Type B pancreatic cell (in vitro differentiated cells): ENCODE results near the gene RAVER2. TPM values are rescaled to one million over a fixed set of nuclear protein-coding genes. Genes with fewer than 3 reads are reported as not detected.
A peak's percentile ranks its signal among the peaks of the same experiment; 100 is the strongest.

Experiments
- DNase-seq: peaks from one replicate; pipeline ENCODE4 v3.0.0; 2021; ENCODE audit warnings: mixed read lengths; ENCODE audit not compliant: unreplicated experiment; ENCODE audit errors: extremely low spot score
- H3K27ac Mint-ChIP-seq: 2 replicates; pipeline ENCODE4 v1.8.0; 2021; ENCODE audit warnings: mild to moderate bottlenecking, mixed read lengths
- H3K27me3 Mint-ChIP-seq: 2 replicates; pipeline ENCODE4 v1.8.0; 2021; ENCODE audit warnings: mixed read lengths
- H3K36me3 Mint-ChIP-seq: 2 replicates; pipeline ENCODE4 v1.8.0; 2021; ENCODE audit warnings: mixed read lengths
- H3K4me1 Mint-ChIP-seq: one replicate; pipeline ENCODE4 v1.8.0; 2021; ENCODE audit warnings: mixed read lengths; ENCODE audit not compliant: unreplicated experiment
- H3K4me3 Mint-ChIP-seq: 2 replicates; pipeline ENCODE4 v1.8.0; 2021; ENCODE audit warnings: mild to moderate bottlenecking, mixed read lengths
- H3K9me3 Mint-ChIP-seq: 2 replicates; pipeline ENCODE4 v1.8.0; 2021; ENCODE audit warnings: mixed read lengths
- total RNA-seq: library from RNA; stranded (reverse); gene quantifications from 2 replicates; pipeline ENCODE4 v1.2.1, GENCODE V29; 2021; ENCODE audit warnings: low replicate concordance
- TF ChIP-seq, protein P1 (sequence below): fragments of 200-600 bp; sonication (generic); conservative IDR thresholded peaks from 2 replicates; pipeline ENCODE4 v1.5.0; 2021; ENCODE audit warnings: antibody characterized with exemption, mild to moderate bottlenecking

Gene RAVER2
- total RNA-seq, 1 donor from 2014 or later: 26.5 TPM

DNA sequence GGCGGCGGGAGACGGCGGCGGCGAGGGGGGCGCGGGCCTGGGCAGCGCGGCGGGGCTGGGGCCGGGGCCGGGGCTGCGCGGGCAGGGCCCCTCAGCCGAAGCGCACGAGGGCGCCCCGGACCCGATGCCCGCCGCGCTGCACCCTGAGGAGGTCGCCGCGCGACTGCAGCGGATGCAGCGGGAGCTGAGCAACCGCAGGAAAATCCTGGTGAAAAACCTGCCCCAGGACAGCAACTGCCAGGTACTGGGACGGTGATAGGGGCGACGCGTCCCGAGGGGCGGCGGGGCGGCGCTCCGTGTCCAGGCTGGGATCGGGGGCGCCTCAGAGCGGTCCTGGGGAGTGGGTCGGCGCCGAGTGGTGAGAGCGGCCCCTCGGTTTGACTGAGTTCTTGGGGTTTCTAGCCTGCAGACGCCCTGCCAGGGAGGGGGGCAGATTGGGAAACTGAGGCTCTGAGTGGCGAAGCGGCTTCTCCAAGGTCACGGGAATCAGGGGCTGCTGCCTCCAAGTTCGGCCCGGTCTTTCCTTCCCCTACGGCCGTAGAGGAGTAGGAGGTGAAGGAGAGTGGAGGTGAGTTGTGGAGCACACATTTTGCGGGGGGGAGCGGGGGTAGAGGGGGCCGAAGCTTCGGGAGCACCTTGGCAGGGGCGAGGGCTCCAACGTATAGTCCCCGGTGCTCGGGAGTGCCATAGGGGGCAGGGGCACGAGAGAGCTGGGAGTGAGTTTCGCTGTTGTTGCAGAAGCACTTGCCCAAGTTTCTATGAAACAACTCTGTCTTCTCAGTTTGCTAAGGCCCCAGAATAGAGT, 508 bp downstream of the RAVER2 start:
- Mint-ChIP-seq H3K4me1 (peaks cover 19% of the 10 kb centered on the region), H3K27me3 (no peaks in the 10 kb centered on the region), H3K4me3 (peak overlapping the region; percentile 94), H3K27ac (peak overlapping the region; percentile 93), H3K36me3 (no peaks in the 10 kb centered on the region), H3K9me3 (no peaks in the 10 kb centered on the region)
- TF ChIP-seq, protein P1, sequence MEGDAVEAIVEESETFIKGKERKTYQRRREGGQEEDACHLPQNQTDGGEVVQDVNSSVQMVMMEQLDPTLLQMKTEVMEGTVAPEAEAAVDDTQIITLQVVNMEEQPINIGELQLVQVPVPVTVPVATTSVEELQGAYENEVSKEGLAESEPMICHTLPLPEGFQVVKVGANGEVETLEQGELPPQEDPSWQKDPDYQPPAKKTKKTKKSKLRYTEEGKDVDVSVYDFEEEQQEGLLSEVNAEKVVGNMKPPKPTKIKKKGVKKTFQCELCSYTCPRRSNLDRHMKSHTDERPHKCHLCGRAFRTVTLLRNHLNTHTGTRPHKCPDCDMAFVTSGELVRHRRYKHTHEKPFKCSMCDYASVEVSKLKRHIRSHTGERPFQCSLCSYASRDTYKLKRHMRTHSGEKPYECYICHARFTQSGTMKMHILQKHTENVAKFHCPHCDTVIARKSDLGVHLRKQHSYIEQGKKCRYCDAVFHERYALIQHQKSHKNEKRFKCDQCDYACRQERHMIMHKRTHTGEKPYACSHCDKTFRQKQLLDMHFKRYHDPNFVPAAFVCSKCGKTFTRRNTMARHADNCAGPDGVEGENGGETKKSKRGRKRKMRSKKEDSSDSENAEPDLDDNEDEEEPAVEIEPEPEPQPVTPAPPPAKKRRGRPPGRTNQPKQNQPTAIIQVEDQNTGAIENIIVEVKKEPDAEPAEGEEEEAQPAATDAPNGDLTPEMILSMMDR: no peak
- peak; percentile 71 for DNase-seq

DNA sequence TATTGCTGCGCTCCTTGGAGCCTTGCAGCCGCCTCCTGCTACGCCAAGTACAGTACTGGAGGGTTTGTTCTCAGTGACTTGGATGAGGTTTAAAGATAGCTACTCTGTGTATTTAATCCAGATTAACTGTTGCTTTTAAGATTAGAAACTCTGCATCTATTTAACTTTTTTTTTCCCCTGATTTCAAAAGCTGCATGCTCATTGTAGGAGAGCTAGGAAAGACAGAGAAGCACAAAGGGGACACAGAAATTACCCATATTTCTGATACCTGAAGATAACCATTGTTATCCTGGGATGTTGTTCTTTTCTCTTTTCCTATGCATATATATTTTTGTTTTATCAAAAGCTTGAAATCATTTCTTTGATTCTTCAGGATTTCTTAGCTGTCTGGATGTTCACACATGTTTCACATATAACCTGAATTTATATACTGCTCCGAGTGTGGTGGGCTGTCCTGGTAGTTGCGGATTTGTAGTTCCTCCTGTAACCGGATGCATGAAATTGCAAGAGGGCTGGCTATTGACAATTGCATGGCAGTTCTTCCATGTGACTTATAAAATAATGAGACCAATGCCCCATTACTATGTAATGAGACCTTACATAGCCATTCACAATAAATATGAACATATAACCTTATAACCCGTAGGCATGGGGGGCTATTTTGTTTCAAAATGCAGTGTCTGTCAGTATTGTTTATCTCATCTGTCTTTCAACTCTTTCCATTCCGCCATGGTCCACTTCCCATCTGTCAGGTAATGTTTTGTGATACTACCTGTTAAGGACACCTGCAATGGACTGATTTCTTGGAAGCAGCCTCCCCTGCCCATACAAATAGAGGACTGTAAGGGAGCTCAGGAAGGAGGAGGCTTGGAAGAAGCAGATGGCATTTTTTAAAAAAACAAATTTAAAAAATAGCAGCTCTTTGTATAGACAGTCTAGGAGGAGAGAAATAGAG, 1.4 kb downstream of the RAVER2 start:
- Mint-ChIP-seq H3K4me1 (peaks cover 22% of the 10 kb centered on the region), H3K27me3 (no peaks in the 10 kb centered on the region), H3K4me3 (peak overlapping the region; percentile 94), H3K27ac (peak overlapping the region; percentile 93), H3K36me3 (no peaks in the 10 kb centered on the region), H3K9me3 (no peaks in the 10 kb centered on the region)
- TF ChIP-seq, protein P1: no peak
- DNase-seq: no peak

DNA sequence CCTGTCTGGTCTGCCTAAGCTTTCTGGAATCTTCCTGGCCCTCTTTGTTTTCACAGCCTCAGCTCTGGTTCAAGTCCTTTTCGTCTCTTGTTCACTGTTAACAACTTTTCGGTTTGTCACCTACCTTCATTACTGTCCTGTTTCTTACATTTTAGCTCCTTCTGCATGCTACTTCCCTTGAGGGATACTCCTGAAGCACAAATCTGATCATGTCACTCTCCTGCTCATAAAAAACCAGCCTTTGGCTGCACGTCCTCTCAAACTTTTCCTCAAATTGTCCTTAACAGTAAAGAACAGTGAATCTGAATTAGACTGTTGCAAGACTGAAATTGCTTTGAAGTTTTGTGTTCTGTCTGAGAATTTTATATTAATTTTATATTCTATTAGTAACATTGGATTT, 3.3 kb downstream of the RAVER2 start:
- no peaks in the 10 kb centered on the region for H3K9me3 Mint-ChIP-seq
- no peaks in the 10 kb centered on the region for H3K36me3 Mint-ChIP-seq
- H3K4me1 Mint-ChIP-seq: peaks cover 32% of the 10 kb centered on the region
- no peak for DNase-seq
- TF ChIP-seq, protein P1: no peak
- no peaks in the 10 kb centered on the region for H3K27me3 Mint-ChIP-seq
- no peak overlapping the region for H3K27ac Mint-ChIP-seq
- H3K4me3 Mint-ChIP-seq: peak overlapping the region; percentile 29

DNA sequence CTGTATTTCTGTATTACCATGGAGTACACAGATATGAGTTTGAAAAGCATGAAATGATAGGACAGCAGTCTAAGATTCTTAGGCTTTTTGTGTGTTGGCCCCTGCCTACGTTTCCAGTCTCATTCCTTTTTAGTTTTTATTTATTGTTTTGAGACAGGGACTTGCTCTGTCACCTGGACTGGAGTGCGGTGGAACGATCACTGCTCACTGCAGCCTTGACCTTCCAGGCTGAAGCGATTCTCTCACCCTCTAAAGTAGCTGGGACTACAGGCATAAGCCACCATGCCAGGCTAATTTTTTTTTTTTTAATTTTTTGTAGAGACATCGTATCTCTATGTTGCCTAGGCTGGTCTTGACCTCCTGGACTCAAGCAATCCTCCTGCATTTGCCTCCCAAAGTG, 3.8 kb downstream of the RAVER2 start:
- Mint-ChIP-seq H3K36me3 (no peaks in the 10 kb centered on the region), H3K9me3 (no peaks in the 10 kb centered on the region), H3K27me3 (no peaks in the 10 kb centered on the region), H3K4me3 (no peak overlapping the region), H3K27ac (no peak overlapping the region), H3K4me1 (peaks cover 32% of the 10 kb centered on the region)
- no peak for DNase-seq
- TF ChIP-seq, protein P1: no peak

DNA sequence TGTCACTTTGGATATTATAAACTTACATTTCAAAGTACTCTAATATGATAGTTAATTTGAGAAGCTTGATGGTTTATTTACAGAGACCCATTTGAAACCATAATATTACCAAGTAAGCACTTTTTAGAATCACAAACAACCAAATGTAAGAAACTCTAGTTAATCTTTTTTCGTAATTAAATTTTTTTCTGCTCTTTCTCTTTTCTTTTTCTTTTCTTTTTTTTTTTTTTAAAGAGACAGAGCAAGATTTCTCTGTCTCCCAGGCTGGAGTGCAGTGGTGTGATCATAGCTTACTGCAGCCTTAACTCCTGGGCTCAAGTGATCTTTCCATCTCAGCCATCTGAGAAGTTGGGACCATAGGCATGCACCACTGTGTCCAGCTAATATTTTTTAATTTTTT, 5.2 kb downstream of the RAVER2 start:
- DNase-seq: no peak
- TF ChIP-seq, protein P1: no peak
- Mint-ChIP-seq H3K36me3 (no peaks in the 10 kb centered on the region), H3K9me3 (no peaks in the 10 kb centered on the region), H3K4me1 (peaks cover 28% of the 10 kb centered on the region), H3K27me3 (no peaks in the 10 kb centered on the region), H3K27ac (no peak overlapping the region), H3K4me3 (no peak overlapping the region)
